ENCODE measurements around the gene OSBPL9.

OSBPL9 gene

GRCh38 chr1:51705035-51705434 lies 88.1 kb downstream of the OSBPL9 start:
- TF ChIP-seq CTCF (IDR thresholded peaks at IDR 0.05; ENCODE audit: control insufficient read depth, insufficient read depth, low read depth, low read length, missing control alignments): no peak
- no peak for DNase-seq (ENCODE audit: low read depth)
- H3K4me3 ChIP-seq (ENCODE audit: control insufficient read depth, low read depth, low read length): no peak overlapping the region

- H3K4me3 ChIP-seq (ENCODE audit: control insufficient read depth, low read depth, low read length): no peak overlapping the region
- no peak for TF ChIP-seq CTCF (IDR thresholded peaks at IDR 0.05; ENCODE audit: control insufficient read depth, insufficient read depth, low read depth, low read length, missing control alignments)
- no peak for DNase-seq (ENCODE audit: low read depth)
Measured at GRCh38 chr1:51708911-51709760, 92.2 kb downstream of the OSBPL9 start.

- no peak for DNase-seq (ENCODE audit: low read depth)
- no peak overlapping the region for H3K4me3 ChIP-seq (ENCODE audit: control insufficient read depth, low read depth, low read length)
- no peak for TF ChIP-seq CTCF (IDR thresholded peaks at IDR 0.05; ENCODE audit: control insufficient read depth, insufficient read depth, low read depth, low read length, missing control alignments)
Measured at GRCh38 chr1:51709951-51710350, 93.1 kb downstream of the OSBPL9 start.

- TF ChIP-seq CTCF (IDR thresholded peaks at IDR 0.05; ENCODE audit: control insufficient read depth, insufficient read depth, low read depth, low read length, missing control alignments): no peak
- no peak for DNase-seq (ENCODE audit: low read depth)
- H3K4me3 ChIP-seq (ENCODE audit: control insufficient read depth, low read depth, low read length): no peak overlapping the region
Measured at GRCh38 chr1:51712590-51712989, 95.7 kb downstream of the OSBPL9 start.

GRCh38 chr1:51714374-51715019 lies 97.6 kb downstream of the OSBPL9 start:
- no peak for TF ChIP-seq CTCF (IDR thresholded peaks at IDR 0.05; ENCODE audit: control insufficient read depth, insufficient read depth, low read depth, low read length, missing control alignments)
- no peak for DNase-seq (ENCODE audit: low read depth)
- H3K4me3 ChIP-seq (ENCODE audit: control insufficient read depth, low read depth, low read length): no peak overlapping the region

GRCh38 chr1:51715369-51715768 lies 98.5 kb downstream of the OSBPL9 start:
- TF ChIP-seq CTCF (IDR thresholded peaks at IDR 0.05; ENCODE audit: control insufficient read depth, insufficient read depth, low read depth, low read length, missing control alignments): no peak
- H3K4me3 ChIP-seq (ENCODE audit: control insufficient read depth, low read depth, low read length): no peak overlapping the region
- DNase-seq (ENCODE audit: low read depth): no peak
